GM10266 (cell line): ENCODE results near the gene TMA7B.

ENCODE experiments used
- DNase-seq: peaks from one replicate; pipeline ENCODE4 v3.0.0; 2012; ENCODE audit errors: extremely low spot score
- CTCF ChIP-seq: IDR thresholded peaks from 2 replicates; pipeline ENCODE4 v1.5.1; 2012; ENCODE audit warnings: mild to moderate bottlenecking, low read depth; ENCODE audit not compliant: control insufficient read depth, insufficient read depth; ENCODE audit errors: missing control alignments

TMA7B gene

GRCh38 chr22:39939830-39940229, 20.4 kb upstream of the TMA7B start:
- DNase-seq, result no peak
- TF ChIP-seq CTCF, result no peak

- DNase-seq, result no peak
- no peak for TF ChIP-seq CTCF
Observed at GRCh38 chr22:39940757-39941305, 19.4 kb upstream of the TMA7B start.

GRCh38 chr22:39941601-39942000, 18.6 kb upstream of the TMA7B start:
- no peak for DNase-seq
- no peak for TF ChIP-seq CTCF

DNA sequence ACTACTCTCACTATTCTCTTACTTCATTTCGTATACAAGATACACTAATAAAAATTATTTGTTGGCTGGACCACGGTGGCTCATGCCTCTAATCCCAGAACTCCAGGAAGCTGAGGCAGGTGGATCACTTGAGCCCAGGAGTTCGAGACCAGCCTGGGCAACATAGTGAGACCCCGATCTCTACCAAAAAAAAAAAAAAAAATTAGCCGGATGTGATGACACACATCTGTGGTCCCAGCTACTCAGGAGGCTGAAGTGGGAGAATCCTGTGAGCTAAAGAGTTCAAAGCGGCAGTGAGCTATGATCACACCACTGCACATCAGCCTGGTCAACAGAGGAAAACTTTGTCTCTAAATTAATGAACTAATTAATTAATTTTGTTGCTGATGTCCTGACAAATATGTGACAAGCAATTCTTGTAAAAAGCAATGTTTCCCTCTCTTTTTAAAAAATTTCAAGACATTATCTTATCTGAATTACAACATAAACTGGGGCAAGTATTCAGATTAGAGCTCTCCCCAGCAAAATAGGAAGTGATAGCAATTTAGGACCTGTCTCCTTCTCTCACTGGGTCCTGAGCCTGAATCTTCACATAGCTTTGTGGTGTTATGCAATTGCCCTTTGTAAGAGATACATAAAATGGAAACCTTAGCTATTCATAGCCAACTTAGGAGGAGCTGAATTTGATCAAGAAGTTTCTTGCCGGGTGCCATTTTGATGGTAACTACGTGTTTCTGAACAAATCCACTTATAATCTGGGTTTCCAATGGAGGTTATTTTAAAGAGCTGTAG, 17.6 kb upstream of the TMA7B start:
- no peak for DNase-seq
- no peak for TF ChIP-seq CTCF

- TF ChIP-seq CTCF, result no peak
- no peak for DNase-seq
Observed at GRCh38 chr22:39943337-39943736, 16.9 kb upstream of the TMA7B start.

GRCh38 chr22:39943953-39944872, 16.0 kb upstream of the TMA7B start:
- no peak for DNase-seq
- TF ChIP-seq CTCF, result no peak
